GM12801 (cell line): Measurements from ENCODE around the gene CD247.

Source experiments
- TF ChIP-seq, protein P1 (sequence below): IDR thresholded peaks from one replicate; pipeline ENCODE4 v1.5.1; 2011; ENCODE audit warnings: control low read depth; ENCODE audit not compliant: insufficient read length; ENCODE audit errors: extremely low read depth

The CD247 gene

GRCh38 chr1:167433884-167434283 is 84.4 kb downstream of the CD247 start:
- TF ChIP-seq, protein P1, sequence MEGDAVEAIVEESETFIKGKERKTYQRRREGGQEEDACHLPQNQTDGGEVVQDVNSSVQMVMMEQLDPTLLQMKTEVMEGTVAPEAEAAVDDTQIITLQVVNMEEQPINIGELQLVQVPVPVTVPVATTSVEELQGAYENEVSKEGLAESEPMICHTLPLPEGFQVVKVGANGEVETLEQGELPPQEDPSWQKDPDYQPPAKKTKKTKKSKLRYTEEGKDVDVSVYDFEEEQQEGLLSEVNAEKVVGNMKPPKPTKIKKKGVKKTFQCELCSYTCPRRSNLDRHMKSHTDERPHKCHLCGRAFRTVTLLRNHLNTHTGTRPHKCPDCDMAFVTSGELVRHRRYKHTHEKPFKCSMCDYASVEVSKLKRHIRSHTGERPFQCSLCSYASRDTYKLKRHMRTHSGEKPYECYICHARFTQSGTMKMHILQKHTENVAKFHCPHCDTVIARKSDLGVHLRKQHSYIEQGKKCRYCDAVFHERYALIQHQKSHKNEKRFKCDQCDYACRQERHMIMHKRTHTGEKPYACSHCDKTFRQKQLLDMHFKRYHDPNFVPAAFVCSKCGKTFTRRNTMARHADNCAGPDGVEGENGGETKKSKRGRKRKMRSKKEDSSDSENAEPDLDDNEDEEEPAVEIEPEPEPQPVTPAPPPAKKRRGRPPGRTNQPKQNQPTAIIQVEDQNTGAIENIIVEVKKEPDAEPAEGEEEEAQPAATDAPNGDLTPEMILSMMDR, result no peak

DNA sequence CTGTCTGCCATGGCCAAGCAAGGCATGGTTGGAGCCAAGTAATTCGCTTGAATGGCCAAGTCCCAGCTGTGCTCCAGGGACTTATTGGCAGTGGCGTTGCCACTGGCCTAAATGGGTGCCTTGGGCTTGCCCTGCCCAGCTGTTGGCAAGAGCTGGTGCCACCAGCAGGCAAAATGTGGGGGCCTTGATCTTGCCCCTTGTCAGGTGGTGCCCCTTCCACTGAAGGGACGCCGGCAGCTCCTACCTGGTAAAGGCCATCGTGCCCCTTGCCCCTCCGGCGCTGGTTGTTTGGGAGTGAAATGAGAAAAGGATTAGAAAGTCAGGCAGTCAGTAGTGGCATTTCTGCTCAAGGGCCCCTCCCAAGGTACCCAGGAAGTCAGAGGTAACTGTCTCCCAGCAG is 85.5 kb downstream of the CD247 start:
- TF ChIP-seq, protein P1, result no peak

DNA sequence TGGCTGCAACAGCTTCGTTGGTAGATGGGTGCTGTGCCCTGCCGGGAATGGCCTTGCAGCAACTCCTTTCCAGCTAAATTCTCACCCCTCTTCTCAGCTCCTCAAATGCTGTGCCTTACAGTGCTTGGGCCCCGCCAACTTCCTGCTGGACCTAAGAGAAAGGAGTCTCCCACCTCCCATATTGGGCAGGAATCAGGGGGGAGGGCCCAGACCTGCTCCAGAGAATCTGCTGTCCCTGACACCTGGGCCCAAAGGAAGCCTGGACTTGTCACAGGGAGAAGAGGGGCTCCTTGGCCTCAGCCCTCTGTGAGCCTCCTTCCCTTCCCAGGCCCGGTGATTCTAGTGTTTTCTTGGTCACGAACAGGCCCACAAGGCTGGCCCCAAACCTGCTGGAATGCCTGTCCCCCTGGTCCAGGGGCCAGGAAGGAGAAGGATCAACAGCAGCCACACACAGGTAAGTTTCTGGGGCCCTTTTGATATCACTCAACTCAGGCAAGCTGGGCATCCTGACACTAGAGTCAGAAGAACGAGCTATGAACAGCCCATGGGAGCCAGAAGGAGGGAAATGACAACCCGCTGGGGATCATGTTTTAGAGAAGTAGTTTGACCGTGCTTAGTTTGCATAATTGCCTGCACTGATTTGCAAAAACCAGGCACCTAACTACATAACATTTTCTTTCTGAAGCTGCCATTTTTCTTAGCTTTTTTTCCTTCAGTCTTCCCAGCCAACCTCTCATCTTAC is 86.2 kb downstream of the CD247 start:
- TF ChIP-seq, protein P1, result no peak

- TF ChIP-seq, protein P1, result no peak
Observed at GRCh38 chr1:167431261-167431908, 86.9 kb downstream of the CD247 start.

DNA sequence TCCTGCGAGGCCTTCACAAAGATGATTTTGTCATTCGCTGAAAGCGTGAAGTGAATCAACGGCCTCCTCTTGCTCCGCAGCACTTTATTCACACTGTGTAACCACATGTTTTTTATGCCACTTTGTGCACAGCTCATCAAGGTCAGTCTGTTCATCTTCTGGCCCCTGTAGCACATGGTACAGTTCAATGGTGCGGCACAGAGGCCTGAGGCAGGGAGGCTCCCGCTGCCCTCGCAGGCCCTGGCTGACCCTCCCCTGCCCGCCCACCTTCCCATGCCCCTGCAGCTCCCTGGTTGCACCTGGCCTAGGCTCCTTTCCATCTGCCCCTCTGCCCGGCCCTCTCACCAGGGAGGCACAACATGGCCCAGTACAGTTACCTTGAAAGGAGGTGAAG is 87.5 kb downstream of the CD247 start:
- TF ChIP-seq, protein P1, result no peak

GRCh38 chr1:167430134-167430848 is 88.0 kb downstream of the CD247 start:
- TF ChIP-seq, protein P1, result no peak

- TF ChIP-seq, protein P1, result no peak
Observed at GRCh38 chr1:167429612-167430011, 88.7 kb downstream of the CD247 start.
